Gastroesophageal sphincter (tissue), 3 donors: Measurements from ENCODE around the gene TMEM161B.

Experiments used
- EP300 ChIP-seq: sonication (generic); formaldehyde crosslinking; IDR thresholded peaks from one replicate; pipeline ENCODE4 v1.6.1; 2017; ENCODE audit warnings: antibody characterized with exemption, mild to moderate bottlenecking
- POLR2A ChIP-seq, 2 donors: fragments of 450-650 bp; IDR thresholded peaks; one replicate each; pipeline ENCODE4 v1.6.1; 2017; ENCODE audit warnings: antibody characterized with exemption in 2 of 2, mild to moderate bottlenecking in 2 of 2, moderate library complexity in 1 of 2
- POLR2AphosphoS5 ChIP-seq: sonication (generic); formaldehyde crosslinking; IDR thresholded peaks from one replicate; pipeline ENCODE4 v1.6.1; 2017; ENCODE audit warnings: antibody characterized with exemption
- TF ChIP-seq, protein P1 (sequence below), 4 experiments: fragments of 200-600 bp in 2 of 4; fragments of 450-650 bp in 2 of 4; sonication (generic) in 1 of 4; IDR thresholded peaks; one replicate each; pipeline ENCODE4 v1.5.1; 2017 to 2019; ENCODE audit warnings: antibody characterized with exemption in 4 of 4, mild to moderate bottlenecking in 2 of 4, moderate library complexity in 2 of 4

DNA sequence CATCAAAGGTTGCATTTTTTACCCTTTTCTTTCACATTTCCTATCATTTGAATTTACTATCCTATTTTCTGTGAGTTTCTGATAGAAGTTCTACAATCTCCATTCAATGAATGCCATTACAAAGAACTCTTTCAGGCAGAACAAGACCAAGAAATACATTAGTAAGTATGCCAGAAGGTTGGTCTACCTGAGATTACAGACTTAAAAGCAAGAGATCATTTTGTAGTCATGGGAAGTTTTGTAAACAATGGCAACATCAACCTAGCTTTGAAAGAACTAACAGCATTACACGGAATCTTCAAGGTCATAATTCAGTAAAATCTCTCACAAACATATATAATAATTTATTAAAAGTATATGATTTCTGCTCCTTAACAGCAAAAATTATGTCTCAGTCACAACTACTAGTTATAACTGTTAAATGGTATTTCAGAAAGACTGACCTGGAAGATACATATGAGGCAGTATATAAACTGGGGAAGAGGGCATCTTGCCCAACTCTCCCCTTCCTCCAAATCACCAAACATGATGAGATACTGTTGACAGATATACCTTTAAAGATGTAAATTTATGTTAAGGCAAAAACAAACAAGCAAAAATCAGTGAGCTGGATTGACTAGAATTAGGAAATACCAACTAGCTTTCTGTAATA lies 23.3 kb downstream of the TMEM161B start:
- TF ChIP-seq, protein P1, sequence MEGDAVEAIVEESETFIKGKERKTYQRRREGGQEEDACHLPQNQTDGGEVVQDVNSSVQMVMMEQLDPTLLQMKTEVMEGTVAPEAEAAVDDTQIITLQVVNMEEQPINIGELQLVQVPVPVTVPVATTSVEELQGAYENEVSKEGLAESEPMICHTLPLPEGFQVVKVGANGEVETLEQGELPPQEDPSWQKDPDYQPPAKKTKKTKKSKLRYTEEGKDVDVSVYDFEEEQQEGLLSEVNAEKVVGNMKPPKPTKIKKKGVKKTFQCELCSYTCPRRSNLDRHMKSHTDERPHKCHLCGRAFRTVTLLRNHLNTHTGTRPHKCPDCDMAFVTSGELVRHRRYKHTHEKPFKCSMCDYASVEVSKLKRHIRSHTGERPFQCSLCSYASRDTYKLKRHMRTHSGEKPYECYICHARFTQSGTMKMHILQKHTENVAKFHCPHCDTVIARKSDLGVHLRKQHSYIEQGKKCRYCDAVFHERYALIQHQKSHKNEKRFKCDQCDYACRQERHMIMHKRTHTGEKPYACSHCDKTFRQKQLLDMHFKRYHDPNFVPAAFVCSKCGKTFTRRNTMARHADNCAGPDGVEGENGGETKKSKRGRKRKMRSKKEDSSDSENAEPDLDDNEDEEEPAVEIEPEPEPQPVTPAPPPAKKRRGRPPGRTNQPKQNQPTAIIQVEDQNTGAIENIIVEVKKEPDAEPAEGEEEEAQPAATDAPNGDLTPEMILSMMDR (IDR thresholded peaks at IDR 0.05): no peak
- TF ChIP-seq POLR2A (IDR thresholded peaks at IDR 0.05) (no peak), EP300 (no peak), POLR2AphosphoS5 (no peak)
